NCI-H2029 treated with DMSO at 0.1 percent for 48 hours (cell line): Measurements from ENCODE around the gene VSX1.

ENCODE experiments used
- DNase-seq: peaks from one replicate; lab custom pipeline; 2025; lab: John Stamatoyannopoulos, UW

Gene VSX1

DNA sequence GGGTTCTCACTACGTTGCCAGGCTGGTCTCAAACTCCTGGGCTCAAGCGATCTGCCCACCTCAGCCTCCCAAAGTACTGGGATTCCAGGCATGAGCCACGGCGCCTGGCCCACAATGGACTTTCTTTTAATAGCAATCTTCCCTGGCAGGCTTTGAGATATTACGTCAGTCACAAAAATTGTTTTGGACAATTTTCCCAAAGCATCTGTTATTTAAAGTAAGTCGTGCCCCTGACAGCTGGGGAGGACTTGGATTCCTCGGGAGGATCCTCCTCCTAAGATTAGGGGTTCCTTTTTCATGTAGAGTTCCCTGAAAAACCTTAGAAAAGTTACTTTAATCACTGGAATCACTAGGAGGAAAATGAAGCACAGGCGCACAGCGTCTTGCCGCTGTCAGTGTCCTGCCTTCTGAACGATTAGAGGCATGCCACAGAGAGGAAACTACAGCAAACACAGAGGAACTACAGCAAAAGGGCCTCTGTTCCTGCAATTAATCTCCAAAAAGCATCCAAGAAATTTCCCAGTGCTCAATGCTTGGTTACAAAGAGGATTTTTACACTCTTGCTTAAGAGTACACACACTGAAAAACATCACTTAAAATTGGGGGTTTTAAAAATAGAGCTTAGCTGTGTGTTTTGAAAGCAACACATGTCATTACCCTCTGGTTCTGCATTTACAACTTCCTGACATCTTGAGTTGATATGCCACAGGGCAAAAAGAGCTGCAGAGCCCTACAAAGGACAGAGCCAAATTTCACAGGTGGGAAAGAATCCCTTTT lies 28.5 kb downstream of the VSX1 start:
- DNase-seq, result no peak

DNA sequence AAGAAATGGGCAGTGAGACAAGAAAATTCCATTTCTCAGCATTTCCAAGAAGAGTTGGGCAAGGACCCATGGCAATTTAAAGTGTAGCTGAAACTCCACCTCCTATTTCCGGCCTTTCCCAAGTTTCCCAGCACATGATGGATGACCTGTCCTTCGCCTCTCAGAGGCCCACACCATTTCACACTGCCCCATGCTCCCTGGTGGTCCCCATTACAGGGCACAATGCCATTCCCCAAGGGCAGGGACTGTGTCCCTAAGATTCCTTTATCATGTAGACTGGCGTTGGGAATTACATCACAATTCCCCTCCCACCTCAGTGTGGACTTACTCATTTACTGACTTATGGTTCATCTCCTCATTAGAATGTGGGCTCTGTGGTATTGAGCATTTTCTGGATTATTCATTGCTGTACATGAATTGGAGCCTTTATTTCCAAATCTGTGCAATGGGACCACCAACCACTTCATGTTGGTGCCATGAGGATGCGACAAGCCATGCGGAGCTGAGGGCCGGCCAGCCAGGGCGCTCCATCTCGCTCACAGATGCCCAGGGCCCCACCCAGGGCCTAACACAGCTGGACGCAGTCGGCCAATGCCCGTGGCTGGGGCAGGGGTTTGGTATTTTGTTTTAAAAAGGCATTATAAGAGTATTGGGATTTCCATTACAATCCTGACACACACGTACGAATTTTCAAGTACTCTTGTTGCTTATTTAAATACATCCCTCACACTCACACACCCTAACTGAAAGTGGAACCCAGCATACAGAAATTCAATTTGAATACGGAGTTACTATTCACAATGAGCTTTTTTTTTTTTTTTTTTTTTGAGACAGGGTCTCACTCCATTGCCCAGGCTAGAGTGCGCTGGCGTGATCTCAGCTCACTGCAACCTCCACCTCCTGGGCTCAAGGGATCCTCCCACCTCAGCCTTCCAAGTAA lies 29.4 kb downstream of the VSX1 start:
- no peak for DNase-seq

DNA sequence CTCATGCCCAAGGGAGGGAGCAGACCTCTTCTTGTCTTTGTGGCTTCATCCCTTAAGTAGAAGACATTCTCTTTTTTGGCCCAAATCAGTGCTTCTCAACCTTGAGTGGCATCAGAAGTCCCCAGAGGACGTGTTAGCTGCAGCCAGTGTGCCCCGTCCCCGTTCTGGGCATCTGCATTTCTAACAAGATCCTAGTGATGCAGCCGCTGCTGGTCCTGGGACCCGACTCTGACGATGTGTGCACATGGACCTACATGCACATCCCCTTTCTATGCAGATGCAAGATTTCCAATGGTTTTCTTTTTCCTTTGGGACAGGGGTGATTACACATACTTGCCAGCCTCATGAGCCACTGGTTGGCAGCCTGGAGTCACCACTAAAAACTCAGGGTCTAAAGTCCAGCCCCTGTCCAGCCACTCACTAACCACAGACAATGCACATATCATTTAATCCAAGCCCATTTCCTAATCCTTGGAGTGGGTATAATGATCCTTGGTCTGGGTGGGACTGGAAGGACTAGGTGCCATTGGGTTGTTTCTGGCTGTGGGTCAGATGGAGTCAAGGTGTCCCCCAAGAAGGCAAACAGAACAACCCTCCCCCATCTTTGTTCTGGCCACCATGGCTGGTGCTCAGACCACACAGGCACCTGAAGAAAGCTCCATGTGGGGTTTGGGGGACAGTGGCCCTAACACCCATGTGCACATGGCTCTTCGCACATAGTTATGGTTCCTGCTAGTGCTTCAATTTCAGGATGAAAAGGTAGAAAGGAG lies 30.4 kb downstream of the VSX1 start:
- no peak for DNase-seq

DNA sequence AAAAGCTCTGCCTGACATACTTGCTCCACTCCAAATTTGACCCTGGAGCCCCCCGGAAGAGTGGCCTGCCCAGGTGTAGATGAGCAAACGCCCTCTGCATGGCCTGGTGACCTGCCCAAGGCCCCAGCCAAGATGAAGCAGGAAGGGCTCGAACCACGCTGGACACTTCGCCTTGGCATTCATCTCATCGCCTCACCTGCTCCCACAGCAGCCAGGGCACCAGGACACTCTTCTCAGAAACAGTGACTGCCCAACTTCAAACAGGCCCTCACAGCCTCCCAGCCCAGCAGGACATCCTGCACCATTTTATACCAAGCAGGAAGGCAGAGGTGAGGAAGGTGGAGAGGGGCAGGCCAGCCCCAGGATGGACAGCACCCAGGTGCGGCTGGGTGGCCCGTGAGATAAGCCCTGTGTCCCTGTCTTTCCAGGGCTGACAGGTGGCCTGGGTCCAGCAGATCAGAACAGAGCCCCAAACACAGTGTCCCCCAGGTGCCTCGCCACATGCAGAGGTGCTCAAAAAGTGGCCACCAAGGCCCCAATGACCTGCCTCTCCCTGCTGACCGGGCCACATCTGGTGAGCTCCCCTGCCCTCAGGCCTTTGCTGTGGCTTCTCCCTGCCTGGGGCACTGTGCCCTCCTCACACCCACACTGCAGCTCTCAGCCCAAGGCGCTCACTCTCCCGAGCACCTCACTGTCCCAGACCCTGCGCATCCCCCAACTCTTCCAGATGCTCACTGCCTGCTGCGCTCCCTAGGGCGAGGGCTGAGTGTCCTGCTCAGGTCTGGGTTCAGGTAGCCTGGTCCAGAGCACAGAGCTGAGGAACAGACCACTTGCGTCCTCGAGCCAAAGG lies 31.2 kb downstream of the VSX1 start:
- no peak for DNase-seq

DNA sequence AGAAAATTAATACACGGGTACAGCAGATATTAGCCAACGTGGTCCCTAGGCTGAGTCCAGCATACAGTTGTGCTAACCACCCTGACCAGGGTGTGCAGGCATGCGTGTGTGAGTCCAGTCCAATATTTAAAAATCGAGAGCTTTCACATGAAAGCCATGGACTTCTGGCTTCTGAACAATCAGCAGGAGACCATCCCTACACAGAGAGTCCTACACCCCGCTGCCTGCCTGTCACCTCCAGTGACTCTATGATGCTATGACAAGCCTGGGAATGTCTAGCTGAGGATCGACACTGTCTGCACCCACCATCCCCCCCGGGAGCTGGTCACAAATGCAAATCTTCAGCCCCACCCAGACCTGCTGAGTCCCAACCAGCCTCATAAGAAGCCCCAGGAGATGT lies 31.9 kb downstream of the VSX1 start:
- no peak for DNase-seq

DNA sequence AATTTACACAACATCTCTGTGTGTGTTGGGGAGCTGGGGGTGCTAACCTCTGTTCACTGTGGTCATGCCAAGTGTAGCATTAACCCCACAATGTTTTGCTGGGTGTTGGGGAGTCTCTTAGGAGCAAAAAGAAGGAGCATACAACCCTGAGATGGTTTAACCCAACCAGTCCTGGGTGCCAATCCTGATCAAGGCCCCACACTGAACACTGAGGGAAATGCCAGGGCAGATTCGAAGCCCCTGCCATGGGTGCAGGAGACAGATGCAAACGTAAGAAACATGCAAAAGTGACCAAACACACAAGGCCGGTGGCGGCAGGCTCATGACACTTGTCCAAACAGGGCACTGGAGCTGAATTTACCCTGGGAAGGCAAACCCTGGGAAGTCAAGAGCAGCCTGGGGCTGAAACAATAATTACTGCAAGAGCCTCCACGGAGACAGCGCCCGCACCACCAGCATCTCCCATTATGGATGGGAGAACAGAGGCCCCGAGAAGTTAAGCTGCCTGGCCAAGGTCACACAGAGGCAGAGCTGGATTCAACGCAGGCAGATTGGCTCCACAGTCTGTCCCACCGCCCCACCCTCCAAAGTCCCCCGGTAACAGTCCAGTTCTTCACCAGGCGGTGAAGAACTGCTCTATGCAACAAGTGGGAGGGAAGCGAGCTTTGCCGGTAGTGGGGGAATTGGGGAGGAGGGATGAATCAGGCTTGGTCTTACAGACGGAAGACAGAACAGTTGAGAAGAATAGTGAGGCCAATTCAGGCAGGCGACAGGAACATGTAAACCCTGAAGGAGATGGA lies 32.5 kb downstream of the VSX1 start:
- no peak for DNase-seq

DNA sequence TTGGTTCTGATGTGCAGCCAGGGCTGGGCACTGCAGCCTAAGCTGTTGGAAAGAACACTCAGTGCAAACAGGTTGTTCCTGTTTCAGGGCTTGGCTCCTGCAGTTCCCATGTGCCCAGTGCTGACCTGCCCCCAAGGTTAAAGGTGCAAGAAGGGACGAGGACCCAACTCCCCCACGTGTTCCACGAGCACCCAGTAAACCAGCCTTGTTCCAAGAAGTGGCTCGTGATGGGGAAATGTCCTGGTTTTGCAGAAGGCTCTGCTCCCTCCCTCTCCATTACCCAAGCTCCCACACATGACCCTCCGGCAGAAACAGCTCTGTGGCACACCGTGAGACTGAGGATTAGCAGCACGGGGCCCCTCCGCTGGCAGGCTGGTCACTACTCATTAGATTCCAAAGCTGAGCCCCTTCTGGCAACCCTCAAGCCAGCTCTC lies 33.4 kb downstream of the VSX1 start:
- no peak for DNase-seq

DNA sequence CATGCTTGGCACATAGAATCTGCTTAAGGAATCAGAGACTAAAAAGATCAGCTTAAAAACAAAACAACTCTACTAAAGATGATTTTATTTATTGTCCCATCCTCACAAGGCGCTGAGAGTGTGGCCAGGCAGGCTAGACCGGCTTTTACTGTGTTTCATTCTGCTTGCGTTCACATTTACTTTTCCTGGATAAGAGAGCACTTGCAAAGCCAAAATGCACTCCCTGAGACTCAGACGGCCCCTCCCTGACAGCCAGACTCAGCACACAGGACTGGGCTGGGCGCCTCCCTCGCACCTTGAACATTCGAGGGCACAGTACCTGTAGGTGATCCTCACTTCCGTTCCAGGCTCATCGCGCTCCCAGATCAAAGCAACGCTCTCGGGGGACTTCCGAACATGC lies 34.2 kb downstream of the VSX1 start:
- no peak for DNase-seq

DNA sequence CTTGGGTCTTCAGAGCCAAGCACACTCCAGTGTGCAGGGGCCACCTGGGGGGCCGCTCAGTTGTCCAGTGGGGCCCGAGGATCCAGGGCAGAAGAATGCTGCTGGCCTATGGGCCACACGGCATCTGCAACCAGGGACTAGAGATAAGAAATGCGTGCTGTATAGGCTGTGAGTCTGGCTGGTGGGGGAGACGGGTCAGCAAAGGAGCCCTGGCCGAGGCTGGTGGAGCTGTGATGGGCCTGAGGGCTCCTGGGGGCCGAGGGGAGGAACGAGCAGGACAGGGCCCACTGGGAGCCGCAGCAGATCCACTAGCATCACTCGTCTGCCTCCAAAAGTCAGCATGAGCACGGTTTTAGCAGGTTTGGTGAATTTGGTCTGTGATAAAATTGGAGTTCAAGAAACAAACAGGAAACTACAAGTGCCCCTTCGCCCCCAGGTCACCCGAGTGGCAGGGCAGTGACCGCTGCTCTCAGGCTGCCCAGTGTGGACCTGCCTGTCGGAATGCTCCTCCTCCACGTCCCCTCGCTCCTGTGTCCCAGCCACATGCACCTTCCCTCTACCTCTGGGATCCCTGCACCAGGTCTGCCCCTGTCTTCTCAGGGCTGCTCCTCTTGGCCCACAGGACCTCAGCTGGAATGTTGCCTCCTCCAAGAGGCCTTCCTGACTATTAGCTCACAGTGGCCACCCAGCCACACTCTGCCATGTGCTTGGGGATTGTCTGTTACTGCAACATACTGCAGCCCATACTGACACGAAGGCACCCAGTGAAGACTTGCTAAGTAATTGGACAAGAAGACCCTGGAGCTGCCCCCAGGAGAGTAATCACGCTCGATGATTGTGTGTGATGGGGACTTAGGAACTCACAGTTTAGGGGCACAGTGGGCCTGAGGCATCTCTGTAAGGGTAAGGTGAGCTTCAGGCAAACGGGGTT lies 34.9 kb downstream of the VSX1 start:
- no peak for DNase-seq

DNA sequence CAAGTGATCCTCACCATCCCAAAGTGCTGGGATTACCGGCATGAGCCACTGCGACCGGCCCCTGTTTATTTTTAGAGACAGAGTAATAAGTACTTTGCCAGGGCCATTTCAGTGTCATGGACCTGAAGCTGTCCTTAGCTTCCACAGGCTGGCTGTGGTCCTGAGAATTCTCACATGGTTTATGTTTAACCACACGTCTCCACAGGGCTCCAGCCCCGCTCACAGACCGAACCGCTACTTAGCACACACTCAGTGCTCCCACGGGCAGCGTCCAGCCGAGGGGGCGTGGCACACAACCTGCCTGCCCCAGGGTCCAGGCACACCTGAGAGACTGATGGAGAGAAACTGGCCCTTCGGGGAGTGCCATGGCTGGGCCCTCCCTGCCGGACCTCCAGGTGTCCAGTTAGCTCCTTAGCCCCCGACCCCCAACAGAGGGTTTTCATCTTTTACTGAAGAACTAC lies 35.7 kb downstream of the VSX1 start:
- no peak for DNase-seq

DNA sequence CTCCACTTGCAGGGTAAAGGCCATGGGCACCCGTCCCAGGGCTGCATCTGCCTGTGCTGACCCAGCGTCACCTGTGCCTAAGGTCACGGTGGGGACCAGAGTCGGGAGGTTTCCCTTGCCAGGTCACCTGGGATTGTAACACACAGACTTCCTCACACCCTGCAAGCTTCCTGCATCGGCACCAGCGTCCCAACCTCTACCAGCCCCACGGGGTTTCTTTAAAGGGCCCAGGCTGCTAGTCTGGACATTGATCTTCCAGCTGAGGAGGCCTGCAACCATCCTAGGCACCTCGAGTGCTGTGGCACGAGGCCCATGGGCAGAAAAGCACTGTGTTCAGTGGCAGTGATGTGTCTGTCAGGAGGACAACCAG lies 36.6 kb downstream of the VSX1 start:
- DNase-seq, result no peak

DNA sequence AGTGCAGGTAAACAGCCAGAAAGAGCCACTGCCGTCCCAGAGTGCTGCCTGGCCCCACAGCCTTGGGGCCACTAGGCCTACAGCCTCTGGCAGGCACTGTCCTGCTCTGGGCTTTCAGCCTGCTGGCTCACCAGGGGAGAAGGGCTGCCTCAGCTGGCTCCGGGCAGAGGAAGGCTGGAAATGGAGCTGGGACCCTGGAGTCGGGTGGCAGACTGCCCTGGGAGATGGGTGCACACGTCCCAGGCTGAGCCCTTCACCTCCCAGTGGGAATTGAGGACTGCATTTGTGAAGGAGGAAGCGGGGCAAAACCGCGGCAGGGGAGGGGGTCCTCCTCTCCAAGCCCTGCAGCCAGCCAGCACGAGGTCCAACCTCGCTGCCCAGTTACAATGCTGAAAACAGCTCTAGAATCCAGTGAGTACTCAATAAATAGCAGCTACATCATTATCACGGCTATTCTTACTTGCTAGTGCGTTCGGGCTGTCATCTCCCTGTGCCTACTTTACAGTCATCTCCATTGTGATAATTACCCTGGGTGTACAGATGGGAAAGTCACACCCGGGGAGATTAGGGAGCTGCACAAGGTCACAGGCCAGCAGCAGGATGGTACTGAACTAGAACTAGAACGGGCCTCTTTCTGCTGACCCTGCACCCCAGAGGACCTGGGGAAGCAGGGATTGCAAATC lies 37.1 kb downstream of the VSX1 start:
- no peak for DNase-seq

DNA sequence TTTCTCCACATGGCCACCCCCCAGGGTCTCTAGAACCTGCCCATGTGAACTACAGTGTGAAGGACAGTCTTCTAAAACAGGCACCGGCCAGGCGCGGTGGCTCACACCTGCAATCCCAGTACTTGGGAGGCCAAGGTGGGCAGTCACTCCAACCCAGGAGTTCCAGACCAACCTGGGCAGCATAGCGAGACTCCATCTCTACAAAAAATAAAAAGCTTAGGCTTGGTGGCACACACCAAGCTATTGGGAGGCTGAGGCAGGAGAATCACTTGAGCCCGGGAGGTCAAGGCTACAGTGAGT lies 37.7 kb downstream of the VSX1 start:
- no peak for DNase-seq

DNA sequence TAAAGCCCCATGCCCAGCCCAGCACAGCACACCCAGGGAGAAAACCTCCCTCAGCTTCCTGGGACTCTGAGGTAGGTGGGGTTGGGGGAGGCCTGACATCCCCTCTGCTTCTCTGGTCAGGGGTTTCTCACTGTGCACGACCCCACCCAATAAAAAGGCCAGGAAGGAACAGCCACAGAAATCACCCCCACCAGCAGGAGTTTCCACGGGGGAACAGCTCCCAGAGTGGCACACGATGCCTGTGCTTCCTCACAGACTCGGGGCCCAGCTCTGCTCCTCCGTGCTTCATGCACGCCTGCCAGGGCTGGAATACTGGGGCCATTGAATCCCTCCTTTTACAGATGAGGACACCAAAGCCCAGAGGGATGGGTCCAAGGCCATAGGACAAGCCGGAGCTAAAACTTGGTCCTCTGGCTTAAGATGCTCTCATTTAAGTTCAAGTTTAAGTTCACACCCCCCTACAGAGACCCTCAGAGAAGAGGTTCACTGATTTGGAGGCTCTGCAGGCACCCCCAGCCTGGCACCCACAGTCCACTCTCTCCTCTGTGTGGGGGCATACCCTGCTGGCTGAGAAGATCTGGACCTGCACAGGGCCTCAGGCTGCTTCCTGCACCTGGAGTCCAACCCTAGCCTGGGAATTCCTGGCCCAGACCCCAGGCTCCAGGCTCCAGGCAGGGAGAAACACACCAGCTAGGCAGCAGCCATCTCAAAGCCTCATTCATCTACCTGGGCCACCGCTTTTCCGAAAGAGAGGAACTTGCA lies 38.3 kb downstream of the VSX1 start:
- DNase-seq, result no peak

DNA sequence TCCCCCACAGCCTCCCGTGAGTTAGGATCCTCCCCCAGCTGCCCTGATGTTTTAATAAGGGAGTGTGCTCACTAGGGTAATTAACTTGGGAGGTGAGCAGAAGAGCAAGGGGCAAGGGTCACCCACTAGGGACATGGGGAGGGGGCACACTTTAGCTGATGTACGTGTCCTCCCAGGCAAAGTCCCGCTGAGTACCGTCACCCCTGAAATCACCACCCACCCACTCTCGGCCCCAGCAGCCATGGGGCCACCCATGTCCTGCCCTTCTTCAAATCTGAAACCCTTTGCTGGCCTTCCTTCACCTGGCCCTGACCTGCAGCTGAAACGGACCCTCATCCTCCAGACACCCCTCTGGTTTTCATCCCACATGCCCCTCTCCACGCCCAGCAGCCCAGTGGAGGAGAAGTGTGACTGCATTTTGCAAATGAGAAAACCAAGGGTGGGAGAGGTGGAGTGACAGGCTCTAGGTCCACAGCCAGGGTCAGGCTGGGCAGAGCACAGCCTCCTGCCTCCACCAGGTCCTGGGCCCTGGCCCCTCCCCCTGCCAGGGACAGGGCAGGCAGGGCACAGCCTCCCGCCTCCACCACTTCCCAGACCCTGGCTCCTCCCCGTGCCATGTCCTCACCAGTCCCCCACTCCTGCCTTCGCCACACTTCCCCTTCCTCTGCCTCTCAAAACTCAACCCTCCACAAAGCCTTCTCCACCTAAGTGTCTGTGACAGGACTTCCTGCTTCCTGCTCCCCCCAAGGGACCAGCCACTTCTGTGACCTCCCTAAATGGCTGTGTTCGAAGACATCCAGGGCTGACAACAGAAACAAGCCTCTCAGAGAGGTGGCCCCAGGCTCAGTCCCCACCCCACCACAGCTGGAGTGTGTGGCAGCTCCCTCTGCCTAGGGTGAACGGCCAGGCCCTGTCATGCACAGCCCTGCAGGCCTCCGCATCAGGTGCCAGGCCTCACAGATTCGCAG lies 39.1 kb downstream of the VSX1 start:
- DNase-seq, result no peak

DNA sequence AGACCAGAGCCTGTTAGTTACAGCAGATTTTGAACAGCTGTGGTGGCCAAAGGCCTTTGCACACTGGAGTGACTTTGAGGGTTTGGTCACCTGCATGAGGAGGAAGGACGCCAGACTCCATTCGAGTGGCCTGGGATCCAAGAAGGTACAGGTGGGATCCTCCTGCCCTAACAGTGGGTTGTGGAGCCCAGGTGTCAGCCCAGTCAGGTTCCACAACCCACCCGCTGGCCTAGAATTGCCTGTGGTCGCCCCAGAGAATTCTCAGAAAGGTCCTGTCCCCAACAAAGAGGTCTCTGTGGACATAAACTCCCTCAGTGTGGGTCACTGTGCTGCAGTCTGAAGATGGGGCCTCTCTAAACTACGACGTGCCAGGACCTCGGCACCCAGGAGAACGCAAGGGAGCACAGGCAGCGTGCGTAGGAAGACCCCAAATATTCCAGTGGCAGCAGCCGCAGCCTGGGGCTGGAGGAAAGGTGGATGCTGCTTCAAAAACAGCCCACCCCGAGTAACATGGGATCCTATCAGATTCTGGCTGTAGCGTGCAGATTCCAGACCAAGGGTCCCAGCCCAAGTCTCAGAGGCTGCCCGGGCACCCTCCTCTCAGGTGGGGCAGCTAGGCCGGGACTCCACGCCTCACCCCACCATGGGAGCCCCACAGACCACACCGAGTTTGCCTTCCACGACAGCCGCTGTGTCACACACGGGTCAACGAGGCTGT lies 40.0 kb downstream of the VSX1 start:
- no peak for DNase-seq

DNA sequence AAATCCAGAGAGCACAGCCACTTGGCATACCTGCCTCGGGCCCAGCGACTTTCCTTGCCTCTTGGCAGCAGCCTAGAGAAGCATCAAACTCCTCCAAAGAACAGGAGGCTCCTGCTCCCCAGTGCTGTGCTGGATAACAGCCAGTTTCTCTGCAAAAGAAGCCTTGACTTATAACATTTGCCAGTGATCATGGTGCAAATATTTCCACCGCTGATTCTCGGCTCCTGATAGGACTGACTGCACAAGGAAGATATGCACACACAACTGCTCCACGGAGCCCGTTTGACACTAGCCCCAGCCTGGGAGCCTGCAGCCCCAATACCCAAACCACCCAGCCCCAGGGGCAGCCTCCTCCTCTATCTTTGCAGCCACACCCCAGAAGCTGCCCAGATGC lies 41.5 kb downstream of the VSX1 start:
- no peak for DNase-seq
